Trophoblast cell (in vitro differentiated cells and primary cell): ENCODE data around the gene CADM2.

Experiments
- DNase-seq, 2 donors: peaks; one replicate each; pipeline ENCODE4 v3.0.0-alpha.2; 2016
- H2AFZ ChIP-seq: 2 replicates; pipeline ENCODE4 v1.6.1; 2013; ENCODE audit warnings: low read length, moderate library complexity, mild to moderate bottlenecking; ENCODE audit not compliant: insufficient read depth, poor library complexity
- H2AK5ac ChIP-seq: 2 replicates; pipeline ENCODE4 v1.6.1; 2013; ENCODE audit warnings: mild to moderate bottlenecking, low read length
- H2BK120ac ChIP-seq: 2 replicates; pipeline ENCODE4 v1.6.1; 2013; ENCODE audit warnings: low read length, mild to moderate bottlenecking, moderate library complexity; ENCODE audit not compliant: insufficient read depth, poor library complexity
- H2BK12ac ChIP-seq: 2 replicates; pipeline ENCODE4 v1.6.1; 2013; ENCODE audit warnings: mild to moderate bottlenecking, low read length, moderate library complexity
- H2BK5ac ChIP-seq: 2 replicates; pipeline ENCODE4 v1.6.1; 2013; ENCODE audit warnings: low read length, low read depth, moderate library complexity, mild to moderate bottlenecking; ENCODE audit not compliant: poor library complexity
- H3K14ac ChIP-seq: 2 replicates; pipeline ENCODE4 v1.6.1; 2013; ENCODE audit warnings: mild to moderate bottlenecking, low read length
- H3K18ac ChIP-seq: 2 replicates; pipeline ENCODE4 v1.6.1; 2013; ENCODE audit warnings: mild to moderate bottlenecking, low read length
- H3K23ac ChIP-seq: 2 replicates; pipeline ENCODE4 v1.6.1; 2013; ENCODE audit warnings: low read length
- H3K27ac ChIP-seq: 2 replicates; pipeline ENCODE4 v1.5.1; 2013; ENCODE audit warnings: low read depth, mild to moderate bottlenecking, inconsistent platforms, low read length, moderate library complexity
- H3K27me3 ChIP-seq: 2 replicates; pipeline ENCODE4 v1.6.1; 2013; ENCODE audit warnings: inconsistent platforms, mild to moderate bottlenecking, low read length, moderate library complexity; ENCODE audit not compliant: insufficient read depth
- H3K36me3 ChIP-seq, 2 experiments: 1 replicate in 1 of 2; 2 replicates in 1 of 2; pipeline ENCODE4 v1.6.1; 2013; ENCODE audit warnings: low read length in 2 of 2, mild to moderate bottlenecking in 2 of 2, moderate library complexity in 1 of 2; ENCODE audit not compliant: insufficient read depth in 2 of 2, control insufficient read depth in 1 of 2
- H3K4ac ChIP-seq: 2 replicates; pipeline ENCODE4 v1.6.1; 2013; ENCODE audit warnings: low read depth, mild to moderate bottlenecking, low read length, moderate library complexity
- H3K4me1 ChIP-seq, 2 experiments: 1 replicate in 1 of 2; 2 replicates in 1 of 2; pipeline ENCODE4 v1.6.1; 2013; ENCODE audit warnings: low read length in 2 of 2, mild to moderate bottlenecking in 2 of 2, moderate library complexity in 1 of 2; ENCODE audit not compliant: insufficient read depth in 2 of 2, control insufficient read depth in 1 of 2
- H3K4me2 ChIP-seq: 2 replicates; pipeline ENCODE4 v1.6.1; 2013; ENCODE audit warnings: inconsistent platforms, mild to moderate bottlenecking, low read length, moderate library complexity
- H3K4me3 ChIP-seq: 2 replicates; pipeline ENCODE4 v1.5.1; 2013; ENCODE audit warnings: mild to moderate bottlenecking, low read depth, low read length, inconsistent platforms
- H3K79me1 ChIP-seq: one replicate; pipeline ENCODE4 v1.6.1; 2013; ENCODE audit warnings: low read length
- H3K79me2 ChIP-seq: 2 replicates; pipeline ENCODE4 v1.6.1; 2013; ENCODE audit warnings: low read length, mild to moderate bottlenecking; ENCODE audit not compliant: control insufficient read depth, insufficient read depth, poor library complexity
- H3K9ac ChIP-seq: 2 replicates; pipeline ENCODE4 v1.6.1; 2013; ENCODE audit warnings: mild to moderate bottlenecking, low read length
- H3K9me3 ChIP-seq: 2 replicates; pipeline ENCODE4 v1.6.1; 2013; ENCODE audit warnings: low read depth, mild to moderate bottlenecking, control low read depth, inconsistent platforms, low read length; ENCODE audit not compliant: insufficient read depth
- H4K12ac ChIP-seq: 2 replicates; pipeline ENCODE4 v1.6.1; 2013; ENCODE audit warnings: low read depth, mild to moderate bottlenecking, low read length, moderate library complexity
- H4K8ac ChIP-seq: 2 replicates; pipeline ENCODE4 v1.6.1; 2013; ENCODE audit warnings: low read depth, mild to moderate bottlenecking, low read length, moderate library complexity
- H4K91ac ChIP-seq: one replicate; pipeline ENCODE4 v1.6.1; 2013; ENCODE audit warnings: low read depth, mild to moderate bottlenecking, low read length, moderate library complexity
- WGBS: extraction: QIAGEN DNeasy Blood & Tissue Kit; methylation state at CpG from one replicate; pipeline ENCODE4 v1.1.7; 2013; ENCODE audit warnings: missing lambda C conversion rate; ENCODE audit not compliant: insufficient read length, insufficient coverage; ENCODE audit errors: extremely low coverage; 5-methylcytosine and 5-hydroxymethylcytosine counted together

The CADM2 gene

GRCh38 chr3:85875589-85875988, 916.8 kb downstream of the CADM2 start:
- Histone ChIP-seq H3K9me3 (no peaks in the 10 kb centered on the region), H3K18ac (no peak overlapping the region), H3K27ac (no peak overlapping the region), H3K4me3 (no peak overlapping the region), H3K9ac (no peak overlapping the region), H3K23ac (no peak overlapping the region), H3K79me2 (no peaks in the 10 kb centered on the region), H3K4me1 (no peaks in the 10 kb centered on the region), H4K91ac (no peak overlapping the region), H4K12ac (no peak overlapping the region), H3K79me1 (no peaks in the 10 kb centered on the region), H2AFZ (no peak overlapping the region), H2BK12ac (no peak overlapping the region), H2BK120ac (no peak overlapping the region), H3K27me3 (no peaks in the 10 kb centered on the region), H3K14ac (no peak overlapping the region), H3K36me3 (no peaks in the 10 kb centered on the region), H2BK5ac (no peak overlapping the region), H2AK5ac (no peak overlapping the region), H3K4ac (no peak overlapping the region), H4K8ac (no peak overlapping the region), H3K4me2 (no peak overlapping the region)
- no peak for DNase-seq

DNA sequence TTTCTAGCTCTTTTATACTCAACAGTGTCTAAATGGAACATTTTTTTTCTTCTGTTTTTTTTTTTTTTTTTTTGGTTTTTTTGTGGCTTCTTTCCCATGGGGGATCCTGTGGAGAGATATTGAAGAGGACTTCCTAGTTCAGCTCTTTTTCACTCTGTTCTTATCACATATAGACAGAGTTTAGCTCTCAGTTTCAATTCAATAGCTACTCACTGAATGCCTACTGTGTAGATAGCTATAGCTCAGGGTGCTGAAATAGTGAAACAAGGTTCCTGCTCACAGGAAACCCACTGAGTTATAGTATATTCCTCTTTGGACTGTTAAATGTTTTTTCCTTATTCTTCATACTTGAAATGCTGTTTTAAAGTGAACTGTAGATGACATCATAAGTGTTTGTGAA, 918.8 kb downstream of the CADM2 start:
- no peak overlapping the region for H3K18ac ChIP-seq
- no peaks in the 10 kb centered on the region for H3K9me3 ChIP-seq
- H2AFZ ChIP-seq, result no peak overlapping the region
- H2BK12ac ChIP-seq, result no peak overlapping the region
- H3K4ac ChIP-seq, result no peak overlapping the region
- H3K9ac ChIP-seq, result no peak overlapping the region
- H3K27me3 ChIP-seq, result no peaks in the 10 kb centered on the region
- no peak overlapping the region for H3K4me3 ChIP-seq
- H4K12ac ChIP-seq, result no peak overlapping the region
- H2AK5ac ChIP-seq, result no peak overlapping the region
- H4K91ac ChIP-seq, result no peak overlapping the region
- no peaks in the 10 kb centered on the region for H3K4me1 ChIP-seq
- no peaks in the 10 kb centered on the region for H3K36me3 ChIP-seq
- H3K79me1 ChIP-seq, result no peaks in the 10 kb centered on the region
- no peak overlapping the region for H2BK5ac ChIP-seq
- H3K14ac ChIP-seq, result no peak overlapping the region
- H4K8ac ChIP-seq, result no peak overlapping the region
- H3K4me2 ChIP-seq, result no peak overlapping the region
- no peak overlapping the region for H2BK120ac ChIP-seq
- H3K23ac ChIP-seq, result no peak overlapping the region
- DNase-seq, result no peak
- no peak overlapping the region for H3K27ac ChIP-seq
- no peaks in the 10 kb centered on the region for H3K79me2 ChIP-seq

DNA sequence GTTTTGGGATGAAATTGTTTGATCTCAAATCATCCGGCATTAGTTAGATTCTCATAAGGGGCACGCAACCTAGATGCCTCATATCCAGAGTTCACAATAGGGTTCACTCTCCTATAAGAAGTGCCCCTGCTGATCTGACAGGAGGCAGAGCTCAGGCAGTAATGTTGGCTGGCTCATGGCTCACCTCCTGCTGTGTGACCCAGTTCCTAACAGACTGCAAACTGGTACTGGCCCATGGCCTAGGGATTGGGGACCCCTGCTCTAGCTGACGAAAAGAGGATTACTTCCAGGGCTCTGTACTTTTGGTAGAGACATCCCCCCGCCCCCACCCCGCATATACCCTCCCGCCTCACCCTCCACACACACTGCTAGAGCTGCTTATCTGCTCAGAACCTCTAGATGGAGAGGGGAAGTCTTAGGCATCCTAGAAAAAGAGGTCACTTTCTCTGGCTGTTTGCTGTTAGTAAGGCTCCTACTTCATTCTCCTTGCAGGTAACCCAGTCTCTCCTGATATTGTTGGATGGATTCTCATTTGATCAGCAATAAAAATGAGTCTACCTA, 923.1 kb downstream of the CADM2 start:
- no CpG with 5 or more reads among the region's 6 CpGs for WGBS
- Histone ChIP-seq H3K27ac (no peak overlapping the region), H2BK5ac (no peak overlapping the region), H2BK12ac (no peak overlapping the region), H3K36me3 (no peaks in the 10 kb centered on the region), H4K8ac (no peak overlapping the region), H3K4ac (no peak overlapping the region), H3K79me2 (no peaks in the 10 kb centered on the region), H3K27me3 (no peaks in the 10 kb centered on the region), H2BK120ac (no peak overlapping the region), H4K91ac (no peak overlapping the region), H4K12ac (no peak overlapping the region), H3K18ac (no peak overlapping the region), H3K4me1 (no peaks in the 10 kb centered on the region), H3K14ac (no peak overlapping the region), H2AFZ (no peak overlapping the region), H3K9ac (peak overlapping the region; percentile 22), H3K9me3 (no peaks in the 10 kb centered on the region), H3K23ac (no peak overlapping the region), H2AK5ac (no peak overlapping the region), H3K79me1 (no peaks in the 10 kb centered on the region), H3K4me2 (no peak overlapping the region), H3K4me3 (no peak overlapping the region)
- DNase-seq, result no peak

GRCh38 chr3:85890043-85890555, 931.3 kb downstream of the CADM2 start:
- H3K18ac ChIP-seq, result no peak overlapping the region
- no peak overlapping the region for H3K4me3 ChIP-seq
- H3K4ac ChIP-seq, result no peak overlapping the region
- H3K23ac ChIP-seq, result no peak overlapping the region
- no peak overlapping the region for H3K9ac ChIP-seq
- no peak overlapping the region for H2BK5ac ChIP-seq
- no peak overlapping the region for H3K4me2 ChIP-seq
- H4K91ac ChIP-seq, result no peak overlapping the region
- no peaks in the 10 kb centered on the region for H3K79me2 ChIP-seq
- no CpG with 5 or more reads among the region's 3 CpGs for WGBS
- no peak overlapping the region for H3K14ac ChIP-seq
- H2BK12ac ChIP-seq, result no peak overlapping the region
- no peak overlapping the region for H3K27ac ChIP-seq
- H4K12ac ChIP-seq, result no peak overlapping the region
- H3K36me3 ChIP-seq, result no peaks in the 10 kb centered on the region
- H2BK120ac ChIP-seq, result no peak overlapping the region
- no peaks in the 10 kb centered on the region for H3K79me1 ChIP-seq
- no peak overlapping the region for H2AFZ ChIP-seq
- H3K4me1 ChIP-seq, result no peaks in the 10 kb centered on the region
- DNase-seq, result no peak
- no peaks in the 10 kb centered on the region for H3K9me3 ChIP-seq
- H2AK5ac ChIP-seq, result no peak overlapping the region
- H4K8ac ChIP-seq, result no peak overlapping the region
- no peaks in the 10 kb centered on the region for H3K27me3 ChIP-seq
